GM18520 (cell line): Measurements from ENCODE around the gene BMPER.

Source experiments
- ATAC-seq: cut with Tn5 transposase; IDR thresholded peaks from one replicate; pipeline ENCODE4 v1.9.1; 2021; ENCODE audit not compliant: unreplicated experiment

Gene BMPER

GRCh38 chr7:33905389-33906032, at the start of gene BMPER:
Gene BMPER (plus strand): TSS chr7:33905539. CDS start chr7:33905614, 75 bp downstream.
- no peak for ATAC-seq

- ATAC-seq: no peak
These were observed 43.4 kb upstream of the BMPER start for GRCh38 chr7:33861947-33862346.

- ATAC-seq: no peak
These were observed 42.2 kb upstream of the BMPER start for GRCh38 chr7:33862946-33863814.

- ATAC-seq: no peak
These were observed 37.2 kb upstream of the BMPER start for GRCh38 chr7:33868166-33868565.

- no peak for ATAC-seq
These were observed 36.2 kb upstream of the BMPER start for GRCh38 chr7:33869176-33869575.

- ATAC-seq: no peak
These were observed 35.2 kb upstream of the BMPER start for GRCh38 chr7:33870120-33870519.

GRCh38 chr7:33872870-33873269, 32.5 kb upstream of the BMPER start:
- ATAC-seq: no peak

GRCh38 chr7:33873518-33873917, 31.8 kb upstream of the BMPER start:
- no peak for ATAC-seq

- ATAC-seq: no peak
These were observed 31.2 kb upstream of the BMPER start for GRCh38 chr7:33873981-33874750.

- no peak for ATAC-seq
These were observed 30.4 kb upstream of the BMPER start for GRCh38 chr7:33874943-33875342.

GRCh38 chr7:33876596-33877274, 28.6 kb upstream of the BMPER start:
- no peak for ATAC-seq

GRCh38 chr7:33880787-33881186, 24.6 kb upstream of the BMPER start:
- ATAC-seq: no peak

GRCh38 chr7:33881316-33881715, 24.0 kb upstream of the BMPER start:
- no peak for ATAC-seq

- no peak for ATAC-seq
These were observed 23.1 kb upstream of the BMPER start for GRCh38 chr7:33882040-33882837.

- no peak for ATAC-seq
These were observed 22.2 kb upstream of the BMPER start for GRCh38 chr7:33882950-33883670.

GRCh38 chr7:33883671-33883965, 21.7 kb upstream of the BMPER start:
- ATAC-seq: no peak

- no peak for ATAC-seq
These were observed 19.8 kb upstream of the BMPER start for GRCh38 chr7:33885290-33886148.

GRCh38 chr7:33886149-33886623, 19.2 kb upstream of the BMPER start:
- ATAC-seq: no peak
